SK-N-SH (cell line): ENCODE results near the gene ACVR1B.

Experiments
- MXI1 ChIP-seq: IDR thresholded peaks from 2 replicates; pipeline ENCODE4 v1.6.1; 2012; ENCODE audit warnings: mild to moderate bottlenecking, low read depth, low read length, improper control_type of control experiment
- POLR2AphosphoS5 ChIP-seq: IDR thresholded peaks from 2 replicates; pipeline ENCODE4 v1.6.1; 2012; ENCODE audit warnings: low read depth, low read length
- TF ChIP-seq, protein P1 (sequence below): IDR thresholded peaks from 2 replicates; pipeline ENCODE4 v1.6.1; 2012; ENCODE audit warnings: mild to moderate bottlenecking, low read depth, low read length, moderate library complexity
- TF ChIP-seq, protein P2 (sequence below): fragments of 200-600 bp; sonication (generic); IDR thresholded peaks from 2 replicates; pipeline ENCODE4 v1.6.1; 2017; ENCODE audit warnings: antibody characterized with exemption, mild to moderate bottlenecking, moderate library complexity

DNA sequence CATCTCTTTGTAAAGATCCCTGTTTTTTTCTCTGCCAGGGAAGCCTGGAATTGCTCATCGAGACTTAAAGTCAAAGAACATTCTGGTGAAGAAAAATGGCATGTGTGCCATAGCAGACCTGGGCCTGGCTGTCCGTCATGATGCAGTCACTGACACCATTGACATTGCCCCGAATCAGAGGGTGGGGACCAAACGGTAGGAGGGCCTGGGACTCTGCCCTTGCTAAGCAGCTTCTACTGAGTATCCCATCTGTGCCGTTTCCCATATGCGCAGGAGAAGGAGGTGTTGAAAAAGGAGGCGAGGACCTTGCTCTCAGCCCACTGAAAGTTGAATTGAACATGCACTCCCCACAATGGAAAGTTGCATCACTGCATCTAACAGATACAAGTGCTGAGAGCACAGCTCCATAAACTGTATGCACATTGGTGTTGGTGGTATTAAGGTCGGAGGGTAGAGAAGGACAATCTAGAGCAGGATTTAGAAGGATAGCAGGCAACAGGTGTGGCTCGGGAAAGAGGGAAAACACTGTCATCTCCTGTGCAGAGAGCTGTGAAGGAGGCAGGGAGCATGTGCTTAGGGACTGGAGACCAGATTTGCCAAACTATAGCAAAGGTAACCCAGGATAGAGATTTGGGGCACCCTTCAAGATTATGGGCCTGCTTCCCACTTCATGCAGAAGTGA lies 33.8 kb downstream of the ACVR1B start:
- TF ChIP-seq MXI1 (no peak), POLR2AphosphoS5 (no peak)
- TF ChIP-seq, protein P1, sequence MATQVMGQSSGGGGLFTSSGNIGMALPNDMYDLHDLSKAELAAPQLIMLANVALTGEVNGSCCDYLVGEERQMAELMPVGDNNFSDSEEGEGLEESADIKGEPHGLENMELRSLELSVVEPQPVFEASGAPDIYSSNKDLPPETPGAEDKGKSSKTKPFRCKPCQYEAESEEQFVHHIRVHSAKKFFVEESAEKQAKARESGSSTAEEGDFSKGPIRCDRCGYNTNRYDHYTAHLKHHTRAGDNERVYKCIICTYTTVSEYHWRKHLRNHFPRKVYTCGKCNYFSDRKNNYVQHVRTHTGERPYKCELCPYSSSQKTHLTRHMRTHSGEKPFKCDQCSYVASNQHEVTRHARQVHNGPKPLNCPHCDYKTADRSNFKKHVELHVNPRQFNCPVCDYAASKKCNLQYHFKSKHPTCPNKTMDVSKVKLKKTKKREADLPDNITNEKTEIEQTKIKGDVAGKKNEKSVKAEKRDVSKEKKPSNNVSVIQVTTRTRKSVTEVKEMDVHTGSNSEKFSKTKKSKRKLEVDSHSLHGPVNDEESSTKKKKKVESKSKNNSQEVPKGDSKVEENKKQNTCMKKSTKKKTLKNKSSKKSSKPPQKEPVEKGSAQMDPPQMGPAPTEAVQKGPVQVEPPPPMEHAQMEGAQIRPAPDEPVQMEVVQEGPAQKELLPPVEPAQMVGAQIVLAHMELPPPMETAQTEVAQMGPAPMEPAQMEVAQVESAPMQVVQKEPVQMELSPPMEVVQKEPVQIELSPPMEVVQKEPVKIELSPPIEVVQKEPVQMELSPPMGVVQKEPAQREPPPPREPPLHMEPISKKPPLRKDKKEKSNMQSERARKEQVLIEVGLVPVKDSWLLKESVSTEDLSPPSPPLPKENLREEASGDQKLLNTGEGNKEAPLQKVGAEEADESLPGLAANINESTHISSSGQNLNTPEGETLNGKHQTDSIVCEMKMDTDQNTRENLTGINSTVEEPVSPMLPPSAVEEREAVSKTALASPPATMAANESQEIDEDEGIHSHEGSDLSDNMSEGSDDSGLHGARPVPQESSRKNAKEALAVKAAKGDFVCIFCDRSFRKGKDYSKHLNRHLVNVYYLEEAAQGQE: no peak
- TF ChIP-seq, protein P2, sequence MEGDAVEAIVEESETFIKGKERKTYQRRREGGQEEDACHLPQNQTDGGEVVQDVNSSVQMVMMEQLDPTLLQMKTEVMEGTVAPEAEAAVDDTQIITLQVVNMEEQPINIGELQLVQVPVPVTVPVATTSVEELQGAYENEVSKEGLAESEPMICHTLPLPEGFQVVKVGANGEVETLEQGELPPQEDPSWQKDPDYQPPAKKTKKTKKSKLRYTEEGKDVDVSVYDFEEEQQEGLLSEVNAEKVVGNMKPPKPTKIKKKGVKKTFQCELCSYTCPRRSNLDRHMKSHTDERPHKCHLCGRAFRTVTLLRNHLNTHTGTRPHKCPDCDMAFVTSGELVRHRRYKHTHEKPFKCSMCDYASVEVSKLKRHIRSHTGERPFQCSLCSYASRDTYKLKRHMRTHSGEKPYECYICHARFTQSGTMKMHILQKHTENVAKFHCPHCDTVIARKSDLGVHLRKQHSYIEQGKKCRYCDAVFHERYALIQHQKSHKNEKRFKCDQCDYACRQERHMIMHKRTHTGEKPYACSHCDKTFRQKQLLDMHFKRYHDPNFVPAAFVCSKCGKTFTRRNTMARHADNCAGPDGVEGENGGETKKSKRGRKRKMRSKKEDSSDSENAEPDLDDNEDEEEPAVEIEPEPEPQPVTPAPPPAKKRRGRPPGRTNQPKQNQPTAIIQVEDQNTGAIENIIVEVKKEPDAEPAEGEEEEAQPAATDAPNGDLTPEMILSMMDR: no peak
